ENCODE results near the gene SUPT7L.

DNA sequence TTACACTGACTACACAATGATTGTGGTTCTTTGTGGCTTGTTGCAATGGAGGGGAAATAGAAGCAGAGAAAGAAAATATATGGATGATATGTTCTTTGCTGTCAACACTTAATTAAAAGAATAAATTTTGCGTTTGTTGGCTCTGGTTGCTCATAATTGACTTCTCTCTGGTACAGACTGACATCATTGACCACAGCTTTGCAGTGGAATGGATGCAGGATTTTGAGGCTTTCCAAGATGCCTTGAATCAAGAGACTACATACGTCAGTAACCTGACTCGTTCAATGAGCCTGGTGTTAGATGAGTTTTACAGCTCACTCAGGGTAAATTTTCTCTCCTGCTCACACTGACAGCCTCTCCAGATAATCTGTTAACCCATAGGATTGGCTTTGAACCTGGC is 24.7 kb downstream of the SUPT7L start:
- TF ChIP-seq, protein P1, sequence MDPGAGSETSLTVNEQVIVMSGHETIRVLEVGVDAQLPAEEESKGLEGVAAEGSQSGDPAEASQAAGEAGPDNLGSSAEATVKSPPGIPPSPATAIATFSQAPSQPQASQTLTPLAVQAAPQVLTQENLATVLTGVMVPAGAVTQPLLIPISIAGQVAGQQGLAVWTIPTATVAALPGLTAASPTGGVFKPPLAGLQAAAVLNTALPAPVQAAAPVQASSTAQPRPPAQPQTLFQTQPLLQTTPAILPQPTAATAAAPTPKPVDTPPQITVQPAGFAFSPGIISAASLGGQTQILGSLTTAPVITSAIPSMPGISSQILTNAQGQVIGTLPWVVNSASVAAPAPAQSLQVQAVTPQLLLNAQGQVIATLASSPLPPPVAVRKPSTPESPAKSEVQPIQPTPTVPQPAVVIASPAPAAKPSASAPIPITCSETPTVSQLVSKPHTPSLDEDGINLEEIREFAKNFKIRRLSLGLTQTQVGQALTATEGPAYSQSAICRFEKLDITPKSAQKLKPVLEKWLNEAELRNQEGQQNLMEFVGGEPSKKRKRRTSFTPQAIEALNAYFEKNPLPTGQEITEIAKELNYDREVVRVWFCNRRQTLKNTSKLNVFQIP (CRISPR knock-in tag; IDR thresholded peaks at IDR 0.05; ENCODE audit: borderline replicate concordance, low read depth), result no peak
- TF ChIP-seq BACH2 (CRISPR knock-in tag; IDR thresholded peaks at IDR 0.05; ENCODE audit: borderline replicate concordance), result no peak
- no peak for TF ChIP-seq ESRRG (CRISPR knock-in tag; IDR thresholded peaks at IDR 0.05)
- no peak for TF ChIP-seq RARB (CRISPR knock-in tag; IDR thresholded peaks at IDR 0.05)
- TF ChIP-seq, protein P2, sequence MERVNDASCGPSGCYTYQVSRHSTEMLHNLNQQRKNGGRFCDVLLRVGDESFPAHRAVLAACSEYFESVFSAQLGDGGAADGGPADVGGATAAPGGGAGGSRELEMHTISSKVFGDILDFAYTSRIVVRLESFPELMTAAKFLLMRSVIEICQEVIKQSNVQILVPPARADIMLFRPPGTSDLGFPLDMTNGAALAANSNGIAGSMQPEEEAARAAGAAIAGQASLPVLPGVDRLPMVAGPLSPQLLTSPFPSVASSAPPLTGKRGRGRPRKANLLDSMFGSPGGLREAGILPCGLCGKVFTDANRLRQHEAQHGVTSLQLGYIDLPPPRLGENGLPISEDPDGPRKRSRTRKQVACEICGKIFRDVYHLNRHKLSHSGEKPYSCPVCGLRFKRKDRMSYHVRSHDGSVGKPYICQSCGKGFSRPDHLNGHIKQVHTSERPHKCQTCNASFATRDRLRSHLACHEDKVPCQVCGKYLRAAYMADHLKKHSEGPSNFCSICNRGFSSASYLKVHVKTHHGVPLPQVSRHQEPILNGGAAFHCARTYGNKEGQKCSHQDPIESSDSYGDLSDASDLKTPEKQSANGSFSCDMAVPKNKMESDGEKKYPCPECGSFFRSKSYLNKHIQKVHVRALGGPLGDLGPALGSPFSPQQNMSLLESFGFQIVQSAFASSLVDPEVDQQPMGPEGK (CRISPR knock-in tag; IDR thresholded peaks at IDR 0.05; ENCODE audit: borderline replicate concordance), result no peak
- TF ChIP-seq ZFP3 (CRISPR knock-in tag; IDR thresholded peaks at IDR 0.05), result no peak
- TF ChIP-seq SNAI2 (CRISPR knock-in tag; IDR thresholded peaks at IDR 0.05), result no peak
- no peak for TF ChIP-seq CSDC2 (CRISPR knock-in tag; IDR thresholded peaks at IDR 0.05)
- TF ChIP-seq, protein P3, sequence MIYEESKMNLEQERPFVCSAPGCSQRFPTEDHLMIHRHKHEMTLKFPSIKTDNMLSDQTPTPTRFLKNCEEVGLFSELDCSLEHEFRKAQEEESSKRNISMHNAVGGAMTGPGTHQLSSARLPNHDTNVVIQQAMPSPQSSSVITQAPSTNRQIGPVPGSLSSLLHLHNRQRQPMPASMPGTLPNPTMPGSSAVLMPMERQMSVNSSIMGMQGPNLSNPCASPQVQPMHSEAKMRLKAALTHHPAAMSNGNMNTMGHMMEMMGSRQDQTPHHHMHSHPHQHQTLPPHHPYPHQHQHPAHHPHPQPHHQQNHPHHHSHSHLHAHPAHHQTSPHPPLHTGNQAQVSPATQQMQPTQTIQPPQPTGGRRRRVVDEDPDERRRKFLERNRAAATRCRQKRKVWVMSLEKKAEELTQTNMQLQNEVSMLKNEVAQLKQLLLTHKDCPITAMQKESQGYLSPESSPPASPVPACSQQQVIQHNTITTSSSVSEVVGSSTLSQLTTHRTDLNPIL (CRISPR knock-in tag; IDR thresholded peaks at IDR 0.05; ENCODE audit: low read depth), result no peak

All from SK-N-SH treated with all-trans-retinoic acid at 6 μM for 48 hours (cell line).